DMS153 (cell line): ENCODE measurements around the gene PROSER3.

Experiments
- DNase-seq: peaks from one replicate; lab custom pipeline; 2025; lab: John Stamatoyannopoulos, UW

Gene PROSER3

DNA sequence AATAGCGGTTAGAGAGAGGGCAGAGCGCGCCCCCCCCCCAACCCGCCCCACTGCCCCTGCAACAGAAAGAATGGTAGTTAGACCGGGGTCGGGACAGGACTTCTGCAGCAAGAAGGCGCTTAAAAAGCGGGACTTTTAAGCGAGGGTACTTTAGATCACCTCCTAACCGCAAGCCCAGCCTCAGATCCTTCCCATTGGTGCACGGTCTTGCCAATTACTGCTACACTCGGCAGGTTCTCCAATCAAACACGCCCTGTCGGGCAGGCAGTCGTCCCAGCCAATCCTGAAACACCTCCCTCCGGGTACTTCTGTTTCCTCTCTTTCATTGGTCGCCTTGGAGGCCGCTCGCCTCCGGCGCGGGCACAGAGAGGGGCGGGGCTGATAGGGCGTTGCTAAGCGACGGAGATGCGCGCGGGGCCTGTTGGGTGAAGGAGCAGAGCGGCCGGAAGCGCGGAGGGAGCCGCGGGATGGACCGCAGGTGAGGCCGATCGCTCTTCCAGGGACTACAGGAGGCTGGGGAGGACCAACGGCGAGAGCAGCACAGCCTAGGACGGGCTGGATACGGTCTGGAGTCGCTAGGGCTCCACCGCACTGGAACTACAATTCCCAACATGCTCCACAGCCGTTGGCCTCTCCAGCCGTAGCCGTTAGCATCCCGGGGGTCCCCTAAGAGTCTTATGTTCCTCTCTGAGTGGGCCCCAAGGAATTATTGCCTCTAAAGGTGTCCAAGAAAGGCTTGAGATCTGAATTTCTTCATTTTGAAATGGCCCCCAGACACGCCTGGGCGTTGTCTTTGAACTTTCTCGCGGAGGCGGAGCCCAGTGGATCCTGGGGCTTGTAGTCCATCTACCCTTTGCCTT is at the start of gene PROSER3:
Gene PROSER3 (plus strand): TSS at position 428 of the 860 bp plus-strand sequence. CDS start 40 bp downstream, at position 468.
- DNase-seq, result peak; percentile 99

DNA sequence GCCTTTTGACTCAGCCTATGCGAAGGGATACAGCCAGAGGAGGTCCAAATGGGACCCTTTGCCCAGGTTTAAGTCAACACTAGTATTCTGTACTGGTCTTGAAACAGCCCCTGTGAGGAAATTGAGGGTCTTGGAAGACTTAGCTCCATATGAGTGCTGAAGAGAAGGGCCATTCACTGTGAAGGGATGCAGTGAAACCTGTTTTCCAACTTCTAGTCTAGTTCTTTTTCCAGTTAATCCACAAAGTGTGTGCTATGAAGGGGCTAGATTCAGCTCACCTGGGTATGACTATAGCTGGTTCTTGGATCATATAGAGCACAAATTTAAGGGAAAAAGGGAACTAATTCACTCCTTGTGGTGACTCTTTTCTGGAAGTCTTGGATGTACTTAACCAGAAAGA is 49.6 kb upstream of the PROSER3 start:
- DNase-seq, result no peak

DNA sequence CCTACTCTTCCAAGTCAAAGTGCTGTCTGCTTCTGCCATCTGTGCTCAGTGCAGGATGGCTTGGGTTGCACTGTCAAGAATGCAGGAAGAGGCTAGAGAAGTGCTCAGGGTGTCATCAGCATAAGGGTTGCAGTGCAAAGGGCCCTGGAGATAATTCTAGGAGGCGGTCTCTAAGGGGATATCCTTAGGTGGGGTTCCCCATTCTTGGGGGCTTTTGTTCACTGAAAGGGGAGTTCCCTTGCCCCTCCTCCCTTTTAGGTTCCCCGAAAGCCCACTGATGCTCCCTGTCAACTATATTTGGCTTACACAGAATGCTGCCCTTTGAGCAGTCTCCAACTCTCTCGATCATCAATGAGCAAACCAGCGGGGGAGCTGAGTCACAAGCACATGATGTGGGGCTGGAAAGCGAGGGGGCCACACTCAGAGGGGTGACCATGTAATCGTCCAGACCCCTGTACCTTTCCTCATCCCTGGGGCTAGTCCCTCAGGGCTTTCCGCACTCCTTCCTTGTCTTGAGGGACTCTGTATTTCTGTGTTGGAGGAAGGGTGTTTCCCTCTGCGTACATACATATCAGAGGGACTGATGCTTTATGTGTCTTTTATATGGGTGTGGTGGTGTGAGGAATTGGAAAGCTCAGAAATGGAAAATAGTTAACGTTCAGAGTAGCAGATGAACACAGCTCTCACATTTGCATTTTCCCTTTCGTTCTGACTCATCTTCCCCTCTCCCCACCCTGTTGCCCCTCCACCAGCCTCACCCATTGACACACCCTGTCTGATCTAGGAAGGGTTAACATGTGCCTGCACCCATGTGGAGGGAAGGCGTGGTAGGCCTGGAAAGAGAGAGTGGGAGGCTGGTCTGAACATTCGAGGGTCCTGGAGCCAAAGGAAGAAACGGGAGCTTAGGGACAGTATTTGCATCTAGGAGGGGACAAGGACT is 46.9 kb upstream of the PROSER3 start:
- no peak for DNase-seq

- DNase-seq, result no peak
Observed at GRCh38 chr19:35712567-35713505, 45.1 kb upstream of the PROSER3 start.

- DNase-seq, result no peak
Observed at GRCh38 chr19:35713506-35713850, 44.5 kb upstream of the PROSER3 start.

DNA sequence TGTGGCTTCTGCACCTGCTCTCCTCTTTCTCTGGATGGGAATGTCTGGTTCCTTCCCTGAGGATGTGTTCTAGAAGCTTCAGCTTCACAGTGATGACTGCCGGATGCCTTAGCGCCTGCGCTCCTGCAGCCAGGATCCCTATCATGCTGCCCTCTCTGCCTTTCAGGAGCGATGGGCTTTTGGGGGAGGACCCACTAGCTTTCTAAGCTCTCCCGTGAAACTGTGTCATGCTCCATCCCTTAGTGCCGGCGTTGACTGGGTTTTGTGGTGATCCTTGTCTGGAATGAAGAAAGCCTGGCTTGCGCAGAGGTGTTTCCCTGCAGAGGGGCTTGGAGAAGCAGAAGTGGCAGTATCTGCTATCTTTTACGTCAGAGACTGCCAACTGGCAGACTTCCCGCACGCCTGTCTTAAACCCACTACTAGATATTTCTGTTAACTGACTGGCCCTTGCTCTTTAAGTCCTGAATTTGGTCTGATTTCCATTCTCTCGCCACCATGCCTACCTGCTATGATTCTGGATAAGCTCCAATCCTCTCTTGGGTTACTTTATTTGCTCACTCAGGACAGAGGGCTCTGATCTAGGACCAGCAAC is 44.0 kb upstream of the PROSER3 start:
- DNase-seq, result no peak

DNA sequence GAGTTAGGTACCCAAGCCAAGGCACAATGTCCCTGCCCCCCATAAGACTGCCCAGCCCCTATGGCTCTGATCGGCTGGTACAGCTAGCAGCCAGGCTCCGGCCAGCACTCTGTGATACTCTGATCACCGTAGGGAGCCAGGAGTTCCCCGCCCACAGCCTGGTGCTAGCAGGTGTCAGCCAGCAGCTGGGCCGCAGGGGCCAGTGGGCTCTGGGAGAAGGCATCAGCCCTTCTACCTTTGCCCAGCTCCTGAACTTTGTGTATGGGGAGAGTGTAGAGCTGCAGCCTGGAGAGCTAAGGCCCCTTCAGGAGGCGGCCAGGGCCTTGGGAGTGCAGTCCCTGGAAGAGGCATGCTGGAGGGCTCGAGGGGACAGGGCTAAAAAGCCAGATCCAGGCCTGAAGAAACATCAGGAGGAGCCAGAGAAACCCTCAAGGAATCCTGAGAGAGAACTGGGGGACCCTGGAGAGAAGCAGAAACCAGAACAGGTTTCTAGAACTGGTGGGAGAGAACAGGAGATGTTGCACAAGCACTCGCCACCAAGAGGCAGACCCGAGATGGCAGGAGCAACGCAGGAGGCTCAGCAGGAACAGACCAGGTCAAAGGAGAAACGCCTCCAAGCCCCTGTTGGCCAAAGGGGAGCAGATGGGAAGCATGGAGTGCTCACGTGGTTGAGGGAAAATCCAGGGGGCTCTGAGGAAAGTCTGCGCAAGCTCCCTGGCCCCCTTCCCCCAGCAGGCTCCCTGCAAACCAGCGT is 43.2 kb upstream of the PROSER3 start:
- DNase-seq, result no peak

- no peak for DNase-seq
Observed at GRCh38 chr19:35715355-35715809, 42.6 kb upstream of the PROSER3 start.

GRCh38 chr19:35715981-35716800 is 41.8 kb upstream of the PROSER3 start:
- DNase-seq, result no peak

DNA sequence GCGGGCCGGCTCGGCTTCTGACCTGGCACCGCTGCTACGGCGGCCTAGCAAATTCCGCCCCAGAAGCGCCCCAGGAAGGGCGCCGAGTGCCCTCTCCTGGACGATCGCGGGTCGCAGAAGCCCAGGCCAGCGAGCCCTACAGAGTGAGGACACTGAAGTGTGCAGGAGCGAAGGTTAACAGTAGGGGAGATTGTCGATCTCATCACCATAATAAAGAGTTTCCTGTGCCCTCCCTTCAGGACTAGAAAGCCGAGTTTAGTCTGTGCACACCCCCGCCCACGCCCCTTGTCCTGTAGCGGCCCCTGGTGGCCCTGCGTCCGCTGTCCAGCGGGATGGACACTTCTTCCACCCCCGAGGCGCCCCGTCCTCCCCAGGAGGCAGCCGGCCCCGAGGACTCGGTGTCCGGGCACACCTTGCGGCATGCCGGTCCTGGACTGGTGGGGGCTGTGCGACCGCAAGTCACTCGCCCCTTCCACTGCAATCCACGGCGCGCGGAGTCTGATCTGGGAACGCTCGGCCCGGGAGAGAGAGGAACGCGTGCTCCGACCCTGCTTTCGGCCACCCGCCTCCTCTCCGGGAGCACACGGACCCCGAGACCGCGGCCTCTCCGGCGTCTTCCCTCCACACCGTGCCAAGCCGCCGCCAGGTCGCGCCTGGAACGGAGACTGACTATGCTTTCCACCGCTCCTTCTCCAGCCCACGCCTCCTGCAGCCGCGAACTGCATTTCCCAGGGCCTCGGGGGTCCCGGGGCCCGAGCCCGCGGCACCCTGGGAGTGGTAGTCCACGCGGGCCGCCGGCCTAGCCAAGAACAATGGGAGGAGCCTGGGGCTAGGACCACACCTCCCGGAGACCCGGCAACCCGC is 40.9 kb upstream of the PROSER3 start:
- peak; percentile 94 for DNase-seq

DNA sequence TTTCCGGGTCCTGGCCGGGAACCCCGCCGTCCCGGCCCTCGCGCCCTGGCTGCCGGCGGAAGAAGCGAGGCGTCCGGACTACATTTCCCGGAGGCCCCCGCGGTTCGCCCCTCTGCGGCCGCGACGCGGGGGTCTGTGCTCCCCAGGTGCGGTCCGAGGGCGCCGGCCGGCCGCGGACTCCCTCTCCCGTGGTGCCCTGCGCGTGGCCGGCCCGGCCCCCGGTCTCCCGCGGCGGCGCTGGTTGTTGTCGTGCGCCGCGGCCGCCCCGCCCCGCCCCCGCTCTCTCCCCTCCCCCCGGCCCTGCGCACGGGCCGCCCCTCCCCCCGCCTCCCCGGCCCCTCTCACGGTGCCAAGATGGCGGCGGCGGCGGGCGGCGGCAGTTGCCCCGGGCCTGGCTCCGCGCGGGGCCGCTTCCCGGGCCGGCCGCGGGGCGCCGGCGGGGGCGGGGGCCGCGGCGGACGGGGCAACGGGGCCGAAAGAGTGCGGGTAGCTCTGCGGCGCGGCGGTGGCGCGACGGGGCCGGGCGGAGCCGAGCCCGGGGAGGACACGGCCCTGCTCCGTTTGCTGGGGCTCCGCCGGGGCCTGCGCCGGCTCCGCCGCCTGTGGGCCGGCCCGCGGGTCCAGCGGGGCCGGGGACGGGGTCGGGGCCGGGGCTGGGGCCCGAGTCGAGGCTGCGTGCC is 40.2 kb upstream of the PROSER3 start, which contains the start of gene KMT2B:
Gene KMT2B (plus strand): TSS at position 339 of the 680 bp plus-strand sequence. CDS start 16 bp downstream, at position 355.
- DNase-seq, result no peak

- DNase-seq, result no peak
Observed at GRCh38 chr19:35718345-35719041, 39.5 kb upstream of the PROSER3 start.

DNA sequence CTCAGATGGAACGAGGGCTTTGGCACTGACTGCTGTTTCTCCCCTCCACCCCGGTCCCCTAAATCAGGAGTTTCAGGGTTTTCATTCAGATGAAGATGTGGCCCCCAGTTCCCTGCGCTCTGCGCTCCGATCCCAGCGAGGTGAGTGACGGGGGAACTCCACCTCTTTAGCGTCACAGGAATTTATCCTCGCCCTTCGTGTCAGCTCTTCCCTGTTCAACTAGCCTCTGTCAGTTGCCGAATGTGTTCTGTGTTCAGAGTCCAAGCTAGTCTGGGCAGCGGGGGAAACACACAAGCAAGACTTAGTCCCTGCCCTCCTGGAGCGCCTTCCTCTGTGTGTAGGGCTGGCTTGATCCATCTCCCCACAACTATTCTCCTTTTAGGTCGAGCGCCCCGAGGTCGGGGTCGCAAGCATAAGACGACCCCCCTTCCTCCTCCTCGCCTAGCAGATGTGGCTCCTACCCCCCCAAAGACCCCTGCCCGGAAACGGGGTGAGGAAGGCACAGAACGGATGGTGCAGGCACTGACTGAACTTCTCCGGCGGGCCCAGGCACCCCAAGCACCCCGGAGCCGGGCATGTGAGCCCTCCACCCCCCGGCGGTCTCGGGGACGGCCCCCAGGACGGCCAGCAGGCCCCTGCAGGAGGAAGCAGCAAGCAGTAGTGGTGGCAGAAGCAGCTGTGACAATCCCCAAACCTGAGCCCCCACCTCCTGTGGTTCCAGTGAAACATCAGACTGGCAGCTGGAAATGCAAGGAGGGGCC is 38.4 kb upstream of the PROSER3 start:
- DNase-seq, result no peak

GRCh38 chr19:35720163-35720524 is 37.8 kb upstream of the PROSER3 start:
- DNase-seq, result no peak

GRCh38 chr19:35720648-35721047 is 37.3 kb upstream of the PROSER3 start:
- no peak for DNase-seq

DNA sequence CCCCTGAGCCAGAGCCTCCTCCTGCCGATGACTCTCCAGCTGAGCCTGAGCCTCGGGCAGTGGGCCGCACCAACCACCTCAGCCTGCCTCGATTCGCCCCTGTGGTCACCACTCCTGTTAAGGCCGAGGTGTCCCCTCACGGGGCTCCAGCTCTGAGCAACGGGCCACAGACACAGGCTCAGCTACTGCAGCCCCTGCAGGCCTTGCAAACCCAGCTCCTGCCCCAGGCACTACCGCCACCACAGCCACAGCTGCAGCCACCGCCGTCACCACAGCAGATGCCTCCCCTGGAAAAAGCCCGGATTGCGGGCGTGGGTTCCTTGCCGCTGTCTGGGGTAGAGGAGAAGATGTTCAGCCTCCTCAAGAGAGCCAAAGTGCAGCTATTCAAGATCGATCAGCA is 36.6 kb upstream of the PROSER3 start:
- DNase-seq, result no peak

GRCh38 chr19:35722461-35722860 is 35.5 kb upstream of the PROSER3 start:
- no peak for DNase-seq
